DMS 273 (cell line): ENCODE measurements around the gene LIF.
"Not testable (repeated sequence)": the region's sequence is repeated elsewhere in the genome, so short reads cannot be mapped to it uniquely, and the experiment has no call there.

Source experiments
- DNase-seq: peaks from one replicate; lab custom pipeline; 2025; ENCODE audit not compliant: unreplicated experiment; lab: John Stamatoyannopoulos, UW

The LIF gene

DNA sequence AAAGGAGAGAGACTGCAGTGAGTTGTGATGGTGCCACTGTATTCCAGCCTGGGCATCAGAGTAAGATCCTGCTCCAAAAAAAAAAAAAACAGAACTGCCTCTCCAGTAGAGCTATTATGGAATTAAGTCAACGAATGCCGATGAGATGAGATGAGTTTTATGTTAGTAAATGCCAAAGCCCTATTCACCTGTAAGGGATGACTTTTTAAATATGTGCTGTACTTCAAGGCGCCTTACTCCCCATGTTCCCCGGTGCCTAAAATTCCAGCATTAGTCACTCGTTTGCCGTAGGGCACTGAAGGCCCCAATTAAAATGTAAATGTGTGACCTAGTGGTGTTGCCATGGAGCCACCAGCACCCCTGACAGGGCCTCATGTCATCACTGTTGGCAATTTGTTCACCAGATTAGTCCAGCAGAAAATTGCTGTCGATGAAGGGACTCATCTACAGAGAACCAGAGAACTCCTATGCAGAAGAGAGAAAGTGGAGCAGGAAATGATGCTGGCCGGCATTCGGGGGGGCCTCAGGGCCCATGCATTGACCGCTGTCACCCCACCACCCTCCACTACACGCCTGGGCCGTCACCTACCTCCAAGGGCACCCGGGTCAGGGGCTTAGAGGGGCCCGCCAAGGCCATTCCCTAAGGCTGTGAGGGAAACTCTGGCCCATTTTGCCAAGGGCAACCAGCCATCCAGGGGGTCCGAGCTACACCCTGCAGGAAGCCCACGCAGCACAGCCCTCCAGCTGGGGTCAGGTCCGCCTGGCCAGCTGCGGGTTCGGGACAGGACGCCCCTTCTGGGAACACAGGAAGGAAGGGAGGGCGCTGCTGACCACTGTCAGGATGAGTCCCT is 17.8 kb downstream of the LIF start:
- DNase-seq, result peak; percentile 20

- DNase-seq, result no peak
Measured at GRCh38 chr22:30227438-30228228, 18.9 kb downstream of the LIF start.

GRCh38 chr22:30226192-30226832 is 20.2 kb downstream of the LIF start:
- DNase-seq, result no peak

DNA sequence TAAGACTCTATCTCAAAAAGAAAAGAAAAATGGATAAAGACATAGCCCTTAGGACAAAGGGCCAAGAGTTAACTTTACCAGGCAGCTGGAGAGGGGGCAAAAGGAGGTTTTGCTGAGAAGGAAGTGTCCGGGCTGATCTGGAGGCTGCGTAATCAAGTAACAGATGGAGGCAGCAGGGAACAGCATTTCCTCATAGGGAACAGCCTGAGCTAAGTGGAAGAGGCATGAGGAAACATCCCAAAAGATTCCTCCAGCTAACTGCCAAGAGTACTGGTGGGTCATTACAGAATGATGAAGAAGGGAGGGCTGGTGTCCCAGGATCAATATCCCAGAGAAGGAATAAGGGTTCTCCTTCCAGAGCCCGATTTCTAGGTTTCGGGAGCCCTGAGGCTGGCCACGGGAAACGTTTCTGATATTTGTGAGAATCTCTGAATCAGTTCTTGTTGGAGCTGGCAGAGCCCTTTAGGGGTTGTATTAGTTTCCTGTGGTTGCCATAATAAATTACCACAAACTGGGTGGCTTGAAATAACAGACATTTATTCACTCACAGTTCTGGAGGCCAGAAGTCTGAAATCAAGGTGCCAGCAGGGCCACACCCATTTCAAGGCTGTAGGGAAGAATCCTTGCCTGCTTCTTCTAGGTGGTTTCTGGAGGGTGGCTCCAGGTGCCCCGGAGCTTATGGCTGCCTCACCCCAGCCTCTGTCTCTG is 21.2 kb downstream of the LIF start:
- DNase-seq, result no peak

GRCh38 chr22:30224161-30224857 is 22.2 kb downstream of the LIF start:
- DNase-seq, result no peak

DNA sequence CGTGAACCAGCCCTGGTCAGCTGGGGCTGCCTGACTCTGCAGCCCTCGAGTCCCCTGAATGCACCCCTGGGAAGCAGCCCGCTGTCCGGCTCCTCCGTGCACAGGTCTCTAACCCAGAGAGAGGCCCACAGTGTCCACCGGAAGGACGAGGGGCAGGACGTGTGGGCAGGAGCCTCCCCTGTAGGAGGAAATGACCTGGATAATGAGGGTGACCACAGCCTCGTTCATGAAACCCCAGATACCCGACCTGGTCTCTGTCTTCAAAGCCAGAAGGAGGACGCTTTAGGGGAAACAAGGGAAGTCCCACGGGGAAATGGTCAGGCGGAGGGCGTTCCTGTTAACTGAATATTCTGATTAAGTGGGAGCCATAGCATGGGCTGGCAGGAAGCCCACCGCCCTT is 23.3 kb downstream of the LIF start:
- no peak for DNase-seq

- no peak for DNase-seq
Measured at GRCh38 chr22:30222321-30222720, 24.2 kb downstream of the LIF start.

DNA sequence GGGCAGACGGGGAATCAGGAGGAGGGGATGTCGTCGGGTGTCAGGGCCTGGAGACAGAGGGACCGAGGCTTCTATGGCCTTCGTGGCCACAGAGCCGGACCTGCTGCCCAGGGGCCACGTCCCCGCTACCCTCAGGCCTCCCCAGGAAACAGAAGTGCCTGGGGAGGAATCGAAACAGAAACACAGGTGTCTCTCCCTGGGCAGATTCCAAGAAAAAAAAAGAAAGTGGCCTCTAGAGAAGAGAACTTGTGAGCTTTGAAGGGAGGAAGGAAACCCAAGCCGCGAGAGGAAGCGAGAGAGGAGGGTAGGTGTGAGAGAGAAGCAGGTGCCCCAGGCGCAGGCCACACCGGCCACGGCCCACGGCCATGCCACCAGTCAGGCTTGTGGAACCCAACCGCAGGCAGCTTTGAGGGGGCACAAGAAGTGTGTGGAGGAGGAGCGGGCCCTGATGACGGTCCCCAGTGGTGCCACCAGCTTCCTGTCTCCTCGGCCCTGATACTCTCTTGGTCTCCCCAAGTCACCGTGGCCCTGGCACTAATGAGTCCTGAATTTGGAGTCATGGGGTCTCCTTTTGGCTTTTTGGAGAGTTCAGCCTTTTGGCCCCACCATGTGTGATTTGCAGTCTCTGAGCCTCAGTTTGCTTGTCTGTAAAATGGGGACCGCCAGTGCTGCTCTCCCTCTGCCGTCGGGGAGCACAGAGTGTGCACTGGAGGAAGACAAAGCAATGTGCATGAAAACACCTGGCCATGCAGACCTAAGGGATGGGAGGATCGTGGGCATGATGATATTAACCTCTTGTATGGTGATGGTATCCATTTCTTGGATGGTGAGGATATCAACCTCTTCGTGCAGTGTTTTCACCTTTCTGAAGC is 25.2 kb downstream of the LIF start:
- no peak for DNase-seq

DNA sequence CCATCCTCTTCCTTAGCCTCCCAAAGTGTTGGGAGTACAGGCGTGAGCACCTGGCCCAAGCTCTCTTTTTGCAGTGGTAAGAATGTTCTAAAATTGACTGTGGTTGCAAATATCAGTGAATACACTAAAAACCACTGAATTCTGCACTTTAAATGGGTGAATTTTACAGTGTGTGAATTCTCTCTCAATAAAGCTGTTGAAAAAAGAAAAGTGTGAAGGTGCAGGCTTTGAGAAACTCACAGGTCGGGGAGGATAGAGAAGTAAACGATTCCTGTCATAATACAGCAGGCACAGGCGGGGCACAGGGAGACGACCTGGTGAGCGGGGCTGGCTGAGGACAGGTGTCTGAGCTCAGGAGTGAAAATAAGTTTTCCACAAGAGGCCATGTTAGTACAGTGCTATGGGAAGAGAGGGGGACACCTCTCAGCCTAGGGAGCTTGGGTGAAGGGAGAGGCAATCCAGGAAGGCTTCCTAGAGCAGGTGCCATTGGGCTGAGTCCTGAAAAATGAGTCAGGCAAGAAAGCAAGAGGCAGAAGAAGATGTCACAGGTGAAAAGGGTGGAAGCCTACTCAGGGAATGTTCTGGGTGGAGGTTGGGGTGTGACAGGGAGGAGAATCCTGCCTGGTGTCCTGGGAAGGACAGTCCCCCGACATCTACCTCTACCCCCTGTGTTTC is 26.1 kb downstream of the LIF start:
- no peak for DNase-seq

GRCh38 chr22:30219668-30220278 is 26.8 kb downstream of the LIF start:
- DNase-seq, result no peak

DNA sequence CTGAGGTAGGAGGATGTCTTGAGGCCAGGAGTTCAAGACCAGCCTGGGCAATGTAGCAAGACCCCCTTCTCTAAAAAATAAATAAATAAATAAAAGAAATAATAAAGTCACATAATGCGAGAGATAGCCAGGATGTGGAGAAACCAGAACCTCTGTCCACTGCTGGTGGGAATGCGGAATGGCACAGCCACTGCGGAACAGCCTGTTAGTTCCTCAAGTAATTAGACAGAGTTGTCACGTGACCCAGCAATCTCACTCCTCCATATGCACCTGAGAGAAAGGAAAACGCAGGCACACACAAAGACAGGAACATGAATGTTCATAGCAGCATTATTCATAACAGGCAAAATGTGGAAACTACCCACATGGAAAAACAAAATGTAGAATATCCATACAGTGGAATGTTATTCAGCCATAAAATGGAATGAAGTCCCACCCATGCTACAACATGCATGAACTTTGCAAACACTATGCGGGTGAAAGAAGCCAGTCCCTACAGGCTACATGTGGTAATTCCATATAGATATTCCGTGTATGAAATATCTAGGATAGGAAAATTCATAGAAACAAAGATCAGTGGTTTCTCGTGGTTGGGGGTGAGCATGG is 27.4 kb downstream of the LIF start:
- DNase-seq, result peak; percentile 16

DNA sequence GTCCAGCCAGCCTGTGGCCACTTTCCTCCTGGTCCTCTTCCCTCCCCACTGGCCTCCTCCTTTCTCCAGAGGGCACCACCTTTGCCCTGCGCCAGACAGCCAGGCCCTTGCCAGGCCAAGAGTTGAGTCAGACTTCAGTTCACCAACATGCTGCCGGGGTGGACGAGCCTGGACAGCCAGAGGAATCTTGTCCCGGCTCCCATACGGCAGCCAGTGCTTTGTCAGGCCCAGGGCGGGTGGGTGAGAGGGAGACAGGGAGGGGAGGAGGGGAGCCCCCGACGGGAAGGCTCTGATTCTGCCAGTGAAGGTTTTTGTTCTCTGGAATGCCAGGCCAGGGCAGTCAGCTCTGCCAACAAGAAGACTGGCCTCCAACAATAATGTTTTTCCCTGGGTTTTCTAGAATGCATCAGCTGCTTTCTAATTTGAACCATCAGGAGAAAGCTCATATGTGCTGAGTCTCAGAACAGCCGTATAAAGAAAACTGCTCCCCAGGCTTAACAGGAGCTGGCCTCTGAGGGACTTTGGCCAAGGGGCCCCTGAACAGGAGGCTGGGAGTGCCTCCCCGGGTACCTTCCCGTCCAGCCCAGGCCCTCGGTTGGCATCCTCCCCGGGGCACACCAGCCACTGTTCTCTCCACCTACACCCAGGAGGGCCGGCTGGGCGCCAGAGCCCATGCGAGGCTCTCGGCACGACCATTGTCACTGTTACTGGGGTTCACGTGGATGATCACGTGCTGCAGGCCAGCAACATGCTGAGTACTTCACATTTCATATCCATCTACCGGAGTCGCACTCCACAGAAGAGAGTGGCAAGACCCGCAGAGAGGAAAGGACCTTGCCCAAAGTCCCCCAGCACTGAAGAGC is 28.6 kb downstream of the LIF start:
- no peak for DNase-seq

DNA sequence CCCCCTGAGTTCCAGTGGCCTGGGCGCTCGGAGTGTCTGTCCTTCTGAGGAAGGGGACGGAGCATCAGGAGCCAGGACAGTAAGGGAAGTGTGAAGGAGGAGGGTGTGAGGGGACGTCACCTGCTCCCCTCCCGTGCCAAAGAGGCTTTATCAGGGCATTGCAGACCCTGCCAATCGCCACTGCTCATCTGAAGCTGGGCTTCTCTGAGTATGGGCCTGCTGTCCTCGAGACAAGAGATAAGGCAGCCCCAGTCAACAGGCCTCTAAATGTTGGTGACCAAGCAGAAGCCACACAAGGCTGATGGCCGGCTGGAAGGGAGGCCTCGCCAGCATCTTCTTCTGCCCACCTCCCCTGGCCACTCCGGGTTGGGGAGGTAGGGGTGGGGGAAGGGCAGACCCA is 29.8 kb downstream of the LIF start:
- no peak for DNase-seq

DNA sequence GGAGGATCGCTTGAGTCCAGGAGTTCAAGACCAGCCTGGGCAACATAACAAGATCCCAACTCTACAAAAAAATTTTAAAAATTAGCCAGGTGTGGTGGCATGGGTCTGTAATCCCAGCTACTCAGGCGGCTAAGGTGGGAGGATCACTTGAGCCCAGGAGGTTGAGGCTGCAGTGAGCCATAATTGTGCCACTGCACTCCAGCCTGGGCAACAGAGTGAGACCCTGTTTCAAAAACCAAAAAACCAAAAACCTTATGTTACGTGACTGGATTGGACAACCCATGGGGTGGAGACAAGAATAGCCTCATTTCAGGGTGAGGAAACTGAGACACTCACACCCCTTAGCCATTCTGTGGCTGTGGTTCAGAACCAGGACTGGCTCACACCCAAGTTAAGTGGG is 30.3 kb downstream of the LIF start:
- DNase-seq, result not testable (repeated sequence)

DNA sequence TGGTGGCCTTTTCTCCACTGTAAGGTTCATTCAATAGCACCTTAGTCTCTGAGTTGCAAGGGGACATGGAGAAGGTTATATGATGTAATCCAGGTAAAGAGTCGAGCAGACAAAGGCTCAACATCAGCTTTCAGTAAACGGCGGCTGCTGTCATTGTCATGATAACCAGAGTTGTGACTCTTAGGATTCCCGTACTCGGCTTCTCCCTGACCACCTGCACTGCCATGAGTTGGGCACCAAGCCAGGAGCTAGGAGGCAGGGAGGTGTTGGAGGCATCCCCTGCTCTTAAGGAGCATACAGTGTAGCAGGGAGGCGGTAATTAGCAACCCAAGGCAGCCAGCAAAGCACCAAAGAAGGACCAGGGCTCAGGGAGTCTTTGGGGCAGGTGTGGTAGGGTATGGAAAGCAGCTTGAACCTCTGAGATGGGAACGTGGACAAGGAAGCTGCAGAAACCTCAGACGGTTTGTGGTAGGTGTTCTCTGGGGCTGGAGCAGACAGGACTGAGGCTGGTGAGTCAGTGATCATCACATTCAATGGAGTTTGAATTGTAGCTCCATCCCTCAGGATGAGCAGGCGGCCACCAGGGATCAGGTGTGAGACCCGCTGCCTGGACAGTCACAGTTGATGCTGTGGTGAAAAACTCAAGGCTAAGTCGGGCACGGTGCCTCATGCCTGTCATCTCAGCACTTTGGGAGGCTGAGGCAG is 31.7 kb downstream of the LIF start:
- DNase-seq, result peak; percentile 20

GRCh38 chr22:30212996-30213441 is 33.5 kb downstream of the LIF start:
- no peak for DNase-seq
